Measurements from ENCODE around the gene ERBB4.

ERBB4 gene

DNA sequence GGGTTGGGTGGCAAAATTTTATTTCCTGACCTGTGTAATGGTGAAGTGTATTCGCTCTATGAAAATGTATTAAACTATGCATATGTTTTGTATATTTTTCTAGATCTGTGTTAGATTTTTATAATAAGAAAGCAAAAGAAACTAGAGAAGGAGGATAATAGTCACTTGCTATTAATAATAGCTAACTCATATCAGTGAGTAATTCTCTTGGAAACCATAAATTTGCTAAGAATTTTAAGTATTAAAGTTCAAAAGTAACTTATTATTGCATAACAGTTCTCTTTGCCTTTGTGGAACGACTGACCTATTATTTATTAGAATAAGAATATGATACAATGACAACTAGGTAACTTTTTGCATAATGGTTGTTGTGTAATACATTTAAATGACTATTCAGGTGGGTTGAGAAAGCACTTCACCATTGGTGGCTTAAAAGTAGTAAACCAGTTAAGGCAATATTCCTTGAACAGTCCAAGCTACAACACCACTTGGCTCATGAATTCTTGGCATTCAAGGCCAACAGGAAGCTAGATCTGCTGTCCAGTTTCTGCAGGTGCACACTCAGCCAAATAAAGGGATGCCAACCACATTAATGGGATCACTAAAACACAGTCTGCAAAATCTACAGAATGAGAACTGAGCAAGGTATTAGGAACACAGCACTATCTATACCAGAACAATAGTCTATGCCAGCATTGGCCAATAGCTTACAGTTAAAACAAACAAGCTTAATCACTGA is 1060.9 kb downstream of the ERBB4 start:
- no peak for DNase-seq (ENCODE audit: low spot score)

DNA sequence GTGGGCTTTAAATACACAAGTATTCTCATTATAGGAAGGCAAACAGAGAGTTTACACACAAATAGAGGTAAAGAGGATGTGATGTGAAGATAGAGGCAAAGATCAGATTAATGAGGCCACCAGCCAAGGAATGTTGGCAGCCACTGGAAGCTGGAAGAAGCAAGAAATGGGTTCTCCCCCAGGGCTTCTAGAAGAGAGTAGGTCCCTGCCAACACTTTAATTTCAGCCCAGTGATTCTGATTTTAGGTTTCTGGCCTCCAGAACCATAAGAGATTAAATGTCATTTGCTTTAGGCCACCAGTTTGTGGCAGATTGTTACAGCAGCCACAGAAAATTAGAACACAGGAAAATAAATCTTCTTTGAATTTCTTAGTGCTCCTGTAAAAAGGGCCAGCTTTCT is 1065.5 kb downstream of the ERBB4 start:
- no peak for DNase-seq (ENCODE audit: low spot score)

DNA sequence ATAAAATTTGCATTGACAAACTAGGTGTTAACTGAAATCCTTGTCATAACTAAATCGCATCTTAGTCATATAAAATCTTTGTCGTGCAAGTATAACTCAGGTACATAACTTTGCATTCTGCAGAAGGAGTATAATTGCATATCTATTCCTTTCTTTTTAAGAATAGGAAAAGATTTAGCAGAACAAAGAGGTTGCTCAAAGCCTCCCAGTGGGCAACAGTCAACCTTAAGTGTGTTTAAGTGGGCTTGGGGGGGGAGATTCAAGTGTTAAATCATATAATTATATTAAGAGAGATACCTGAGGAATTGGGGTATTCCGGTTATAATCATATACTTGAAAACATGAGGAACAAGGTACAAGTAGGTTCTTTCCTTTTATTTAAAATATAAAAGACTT is 1068.9 kb downstream of the ERBB4 start:
- no peak for DNase-seq (ENCODE audit: low spot score)

GRCh38 chr2:211468877-211469663 is 1069.5 kb downstream of the ERBB4 start:
- DNase-seq (ENCODE audit: low spot score) = peak; percentile 10

- DNase-seq (ENCODE audit: low spot score) = no peak
Measured at GRCh38 chr2:211468217-211468616, 1070.4 kb downstream of the ERBB4 start.

GRCh38 chr2:211463397-211463796 is 1075.2 kb downstream of the ERBB4 start:
- no peak for DNase-seq (ENCODE audit: low spot score)

DNA sequence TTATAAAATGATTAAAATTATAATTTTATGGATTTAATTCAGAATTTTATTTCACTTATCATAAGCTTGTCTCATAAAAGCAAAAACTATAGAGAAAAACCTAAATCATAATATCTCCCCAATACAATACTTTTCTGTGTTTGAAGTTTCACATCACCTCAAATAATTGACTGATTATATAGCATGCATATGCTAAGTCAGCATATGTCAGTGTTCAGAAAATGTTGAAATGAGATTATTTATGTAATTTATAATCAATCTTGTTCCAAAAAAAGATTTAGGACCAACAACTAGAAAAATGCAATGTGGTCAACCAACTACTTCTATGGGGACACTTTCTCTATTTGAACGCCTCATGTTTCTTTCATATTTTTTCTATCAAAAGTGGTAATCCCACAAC is 1079.6 kb downstream of the ERBB4 start:
- no peak for DNase-seq (ENCODE audit: low spot score)

DNA sequence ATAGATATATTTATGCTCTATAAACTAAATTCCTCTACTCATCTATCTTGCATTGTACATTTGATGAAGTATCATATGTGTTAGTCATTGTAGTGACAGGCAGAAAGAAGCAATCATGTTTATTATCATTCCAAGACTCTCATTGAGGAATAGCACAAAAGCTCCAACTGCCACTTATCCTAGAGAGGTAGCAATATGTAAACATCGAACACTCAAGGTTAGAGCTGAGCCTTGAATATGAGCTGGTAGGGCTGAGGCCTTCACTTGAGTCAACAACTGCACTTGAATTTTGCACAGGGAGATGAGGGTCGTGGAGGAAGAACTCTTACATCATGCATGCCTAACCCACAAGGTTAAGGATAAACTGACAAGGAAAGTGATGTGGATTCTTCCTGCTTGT is 1081.3 kb downstream of the ERBB4 start:
- DNase-seq (ENCODE audit: low spot score) = no peak

- peak; percentile 42 for DNase-seq (ENCODE audit: low spot score)
Measured at GRCh38 chr2:211455216-211455841, 1083.3 kb downstream of the ERBB4 start.

DNA sequence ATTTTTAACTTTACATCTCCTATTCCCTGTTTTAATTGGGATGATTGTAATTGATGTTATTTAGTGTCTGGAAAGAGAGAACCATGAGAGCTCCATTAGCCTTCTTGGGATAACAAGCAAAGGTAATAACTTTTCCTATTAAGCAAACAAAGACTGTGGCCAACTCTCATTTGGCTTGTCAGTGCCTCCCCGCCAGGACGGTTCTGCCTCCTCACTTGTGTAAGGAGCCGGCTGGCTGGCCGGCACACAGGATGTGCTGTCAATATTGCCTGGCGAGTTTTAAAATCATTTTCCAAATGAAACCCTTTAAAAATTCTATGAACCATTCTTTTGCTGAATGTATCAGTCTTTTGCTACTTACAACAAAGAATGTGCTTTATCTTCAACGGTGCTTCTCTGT is 1083.9 kb downstream of the ERBB4 start:
- no peak for DNase-seq (ENCODE audit: low spot score)

DNA sequence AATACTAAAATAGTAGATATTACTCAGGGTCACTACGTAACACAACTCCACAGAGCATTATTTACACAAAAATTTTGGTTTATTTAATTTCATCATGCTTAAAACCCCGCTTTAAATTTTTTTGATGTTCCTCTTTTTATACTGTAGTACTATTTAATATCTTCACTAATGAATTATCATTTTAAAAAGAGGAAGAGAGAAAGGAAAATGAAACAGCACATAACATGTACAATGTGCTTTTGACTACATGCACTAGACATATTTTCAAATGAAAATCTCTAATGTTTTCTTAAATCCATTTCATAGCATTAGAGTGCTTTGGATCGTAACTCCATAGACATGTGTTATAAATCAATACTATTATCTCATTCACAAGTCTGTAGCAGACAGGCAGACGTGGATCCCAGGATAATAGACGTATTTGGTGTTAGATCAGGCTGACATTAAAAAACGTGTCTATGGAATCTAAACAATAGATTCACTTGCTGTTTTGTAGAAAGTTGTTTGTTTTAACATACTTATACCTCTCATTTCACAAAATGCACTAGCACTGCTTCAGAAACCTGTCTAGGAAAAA is 1085.2 kb downstream of the ERBB4 start:
- no peak for DNase-seq (ENCODE audit: low spot score)

DNA sequence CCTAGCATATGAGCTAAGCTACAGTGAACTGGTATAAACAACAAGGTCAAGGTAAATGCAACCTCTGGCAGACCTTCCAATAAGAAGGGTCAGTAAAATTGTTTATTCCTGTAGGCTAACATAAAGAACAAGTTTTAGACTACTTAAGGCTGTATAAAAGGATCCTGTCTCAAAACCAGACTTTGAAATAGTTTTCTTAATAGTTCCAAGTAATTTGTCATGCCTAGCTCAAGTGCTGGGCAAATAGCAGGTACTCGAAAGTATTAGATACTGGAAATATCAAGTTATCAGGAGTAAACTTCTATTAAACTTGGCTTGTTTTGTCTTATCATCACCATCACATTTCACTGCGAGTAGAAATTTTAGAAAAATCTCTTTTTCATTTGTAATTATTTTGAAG is 1087.0 kb downstream of the ERBB4 start:
- no peak for DNase-seq (ENCODE audit: low spot score)

DNA sequence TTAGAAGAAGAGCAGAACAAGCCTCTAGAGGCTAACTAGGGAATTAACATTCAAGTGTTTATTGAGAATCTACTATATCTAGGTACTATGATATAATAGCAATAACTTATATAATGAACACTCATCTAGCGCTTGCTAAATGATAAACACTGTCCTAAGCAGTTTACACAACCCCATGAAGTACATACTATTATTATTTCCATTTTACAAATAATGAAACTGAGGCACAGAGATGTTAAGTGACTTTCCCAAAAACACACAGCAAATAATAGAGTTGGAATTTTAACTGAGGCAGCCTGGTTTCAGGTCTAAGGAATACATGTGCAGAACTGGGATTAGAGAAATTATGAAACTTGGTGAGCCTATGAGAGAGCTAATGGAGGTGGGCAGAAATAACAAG is 1088.8 kb downstream of the ERBB4 start:
- DNase-seq (ENCODE audit: low spot score) = no peak

- DNase-seq (ENCODE audit: low spot score) = no peak
Measured at GRCh38 chr2:211447548-211447947, 1091.1 kb downstream of the ERBB4 start.

- no peak for DNase-seq (ENCODE audit: low spot score)
Measured at GRCh38 chr2:211440107-211440506, 1098.5 kb downstream of the ERBB4 start.

GRCh38 chr2:211439011-211439410 is 1099.6 kb downstream of the ERBB4 start:
- no peak for DNase-seq (ENCODE audit: low spot score)

DNA sequence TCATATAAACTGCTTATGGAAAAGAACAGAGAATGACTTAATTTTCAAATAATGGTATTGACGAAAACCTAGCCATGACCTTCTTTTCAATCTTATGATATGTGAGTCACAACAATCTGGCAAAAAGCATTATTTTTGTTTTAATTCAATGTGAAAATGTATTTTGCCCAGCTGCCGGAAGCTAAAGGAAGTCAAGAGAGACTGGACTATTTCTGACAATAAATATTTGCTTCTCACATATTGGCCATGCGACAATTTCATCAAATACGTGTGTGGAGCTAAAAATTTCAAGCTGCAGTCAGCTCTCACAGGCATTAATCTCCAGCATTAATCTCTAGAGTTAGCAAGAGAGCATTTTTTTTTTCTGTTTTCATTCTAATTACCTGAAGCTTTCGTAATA is 1101.2 kb downstream of the ERBB4 start:
- no peak for DNase-seq (ENCODE audit: low spot score)

DNA sequence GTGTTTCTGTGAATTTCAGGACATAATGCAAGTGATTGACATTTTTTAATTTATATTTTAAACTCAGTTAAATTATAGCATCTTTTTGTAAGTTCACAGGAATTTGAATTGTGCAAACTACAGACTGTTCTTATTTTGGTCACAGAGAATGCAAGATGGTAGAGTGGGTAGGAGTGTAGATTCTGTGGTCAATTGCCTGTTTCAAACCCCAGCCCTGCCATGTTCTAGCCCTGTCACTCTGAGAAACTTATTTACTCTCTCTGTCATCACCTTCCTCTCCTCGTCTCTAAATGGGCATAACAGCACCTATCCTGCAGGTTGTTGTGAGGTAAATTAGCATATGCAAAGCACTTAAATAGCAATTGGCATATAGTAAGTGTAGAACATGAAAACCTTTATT is 1102.4 kb downstream of the ERBB4 start:
- no peak for DNase-seq (ENCODE audit: low spot score)

GRCh38 chr2:211435331-211435730 is 1103.3 kb downstream of the ERBB4 start:
- DNase-seq (ENCODE audit: low spot score) = peak; percentile 30

DNA sequence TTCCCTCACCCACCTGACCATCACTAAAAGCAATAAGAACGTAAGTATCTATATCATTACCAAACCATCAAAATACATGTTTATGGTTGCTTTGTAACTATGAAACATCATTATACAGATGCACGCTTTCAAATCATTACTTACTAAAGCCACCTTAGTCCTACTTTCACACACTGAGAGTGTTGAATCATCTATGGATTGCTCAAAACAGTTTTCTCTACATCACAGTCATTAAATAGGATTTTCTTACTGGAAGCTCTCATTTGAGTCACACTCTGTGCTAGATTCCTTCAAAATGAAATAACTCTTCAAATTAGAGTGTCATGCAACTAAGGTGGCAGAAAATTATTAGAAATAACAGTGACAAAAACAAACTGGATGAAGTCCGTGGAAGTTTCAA is 1103.8 kb downstream of the ERBB4 start:
- DNase-seq (ENCODE audit: low spot score) = no peak

DNA sequence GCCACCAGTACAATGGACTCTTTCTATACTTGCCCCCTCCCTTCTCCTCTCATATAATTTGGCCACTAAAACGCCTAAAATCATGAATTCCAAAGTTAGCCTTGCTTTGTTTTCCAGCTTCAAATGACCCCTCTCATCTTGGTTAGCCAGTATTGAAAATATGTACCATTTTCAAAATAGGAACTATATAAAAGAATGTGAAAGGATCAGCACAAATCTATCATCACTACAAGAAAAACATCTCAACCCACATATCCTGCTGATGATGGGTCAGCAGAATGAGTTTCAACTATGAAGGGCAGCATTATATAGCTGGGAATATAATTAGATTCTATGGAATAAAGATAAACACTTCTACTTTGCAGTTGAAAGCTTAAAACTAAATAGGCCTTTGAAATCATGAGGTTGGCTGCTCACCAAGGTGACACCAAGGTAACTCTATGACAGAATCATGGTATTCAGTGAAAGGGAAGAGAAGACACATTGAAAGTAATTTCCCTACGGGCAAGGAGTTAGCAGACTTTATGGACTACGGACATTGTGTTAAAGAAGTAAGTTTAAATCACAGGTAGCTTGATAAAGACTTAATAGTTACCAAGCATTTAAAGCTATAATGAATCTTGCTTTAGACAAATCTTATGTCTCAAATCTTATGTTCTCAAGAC is 1109.2 kb downstream of the ERBB4 start:
- DNase-seq (ENCODE audit: low spot score) = no peak

GRCh38 chr2:211426240-211426639 is 1112.4 kb downstream of the ERBB4 start:
- no peak for DNase-seq (ENCODE audit: low spot score)
